ENCODE data around the gene KIAA0513.

GRCh38 chr16:85077576-85078125 lies 50.1 kb downstream of the KIAA0513 start:
- no peak for TF ChIP-seq POLR2AphosphoS5 (IDR thresholded peaks at IDR 0.05)
- no peak for TF ChIP-seq POLR2A (IDR thresholded peaks at IDR 0.05)

Measured in spleen (tissue), 3 donors.